ENCODE results near the gene TTC9B.

Gene TTC9B

DNA sequence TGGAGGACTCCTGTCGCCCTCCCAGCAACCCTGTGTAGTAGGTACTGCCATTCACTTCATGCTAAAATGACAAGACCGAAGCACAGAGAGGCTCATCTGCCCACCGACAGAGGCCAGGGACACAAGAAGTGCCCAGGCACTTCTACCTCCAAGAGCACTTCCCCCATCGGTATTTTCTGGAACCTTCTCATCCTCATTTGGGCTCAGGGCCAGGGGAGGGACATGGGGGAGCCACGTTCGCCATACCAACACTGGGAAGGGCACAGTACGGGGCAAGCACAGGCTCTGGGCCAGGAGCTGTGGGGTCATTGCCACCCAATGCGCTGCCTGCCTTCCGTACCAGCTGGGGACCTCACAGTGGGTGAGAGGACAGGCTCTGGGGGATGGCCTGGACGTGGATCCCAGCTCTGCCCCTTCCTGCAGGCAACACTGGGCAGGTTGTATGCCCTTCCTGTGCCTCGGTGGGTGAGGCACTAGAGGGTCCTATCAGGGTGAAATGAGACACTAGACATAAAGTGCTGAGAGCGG lies 29.6 kb upstream of the TTC9B start:
- no peak for DNase-seq

DNA sequence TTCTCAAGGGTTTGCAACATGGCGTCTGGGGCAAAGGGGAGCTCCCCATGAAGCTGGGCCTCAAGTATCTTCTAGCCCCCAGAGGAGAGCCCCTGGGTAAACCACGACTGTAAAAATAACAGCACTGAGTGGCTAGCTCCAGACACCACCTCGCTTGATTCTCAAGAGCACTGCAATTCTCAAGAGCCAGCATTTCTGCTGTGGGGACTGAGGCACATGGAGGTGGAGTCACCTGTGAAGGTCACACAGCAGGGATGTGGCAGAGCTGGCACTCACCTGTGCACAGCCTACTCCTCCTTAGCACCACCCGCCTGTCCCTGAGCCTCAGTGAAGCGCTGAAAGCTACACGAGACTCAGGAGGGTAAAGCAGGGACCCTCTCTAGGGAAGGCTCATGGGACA lies 29.0 kb upstream of the TTC9B start:
- DNase-seq: no peak

DNA sequence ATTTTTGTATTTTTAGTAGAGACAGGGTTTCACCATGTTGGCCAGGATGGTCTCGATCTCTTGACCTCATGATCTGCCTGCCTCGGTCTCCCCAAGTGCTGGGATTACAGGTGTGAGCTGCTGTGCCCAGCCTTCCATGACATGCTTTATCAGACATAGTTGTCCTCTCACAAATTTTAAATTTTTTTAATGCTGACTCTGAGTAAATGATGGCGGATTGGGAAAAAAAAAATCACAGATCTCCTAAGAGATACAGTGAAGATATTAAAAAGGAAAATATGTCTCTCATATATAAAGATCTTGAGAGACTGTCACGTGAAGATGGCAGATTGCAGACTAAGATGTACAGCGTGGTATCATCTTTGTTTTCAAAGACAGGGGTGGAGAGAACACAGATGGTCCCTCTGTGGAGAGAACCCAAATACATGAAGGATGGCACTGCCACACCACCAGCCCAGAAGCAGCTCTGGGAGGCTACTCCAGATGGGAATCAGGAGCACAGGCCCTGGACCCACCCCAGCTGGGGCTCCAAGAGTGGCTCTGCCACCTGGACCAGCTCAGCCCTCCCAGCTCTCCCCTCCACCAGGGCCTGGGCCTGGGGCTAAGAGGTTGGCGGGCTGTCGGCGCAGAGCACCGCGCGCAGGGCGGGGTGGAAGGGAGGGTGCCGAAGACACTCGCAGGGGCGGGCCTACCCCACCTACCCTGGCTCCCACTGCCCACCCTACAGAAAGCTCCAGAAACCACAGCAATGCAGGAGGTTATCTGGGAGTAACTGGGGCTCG lies 28.3 kb upstream of the TTC9B start:
- no peak for DNase-seq

DNA sequence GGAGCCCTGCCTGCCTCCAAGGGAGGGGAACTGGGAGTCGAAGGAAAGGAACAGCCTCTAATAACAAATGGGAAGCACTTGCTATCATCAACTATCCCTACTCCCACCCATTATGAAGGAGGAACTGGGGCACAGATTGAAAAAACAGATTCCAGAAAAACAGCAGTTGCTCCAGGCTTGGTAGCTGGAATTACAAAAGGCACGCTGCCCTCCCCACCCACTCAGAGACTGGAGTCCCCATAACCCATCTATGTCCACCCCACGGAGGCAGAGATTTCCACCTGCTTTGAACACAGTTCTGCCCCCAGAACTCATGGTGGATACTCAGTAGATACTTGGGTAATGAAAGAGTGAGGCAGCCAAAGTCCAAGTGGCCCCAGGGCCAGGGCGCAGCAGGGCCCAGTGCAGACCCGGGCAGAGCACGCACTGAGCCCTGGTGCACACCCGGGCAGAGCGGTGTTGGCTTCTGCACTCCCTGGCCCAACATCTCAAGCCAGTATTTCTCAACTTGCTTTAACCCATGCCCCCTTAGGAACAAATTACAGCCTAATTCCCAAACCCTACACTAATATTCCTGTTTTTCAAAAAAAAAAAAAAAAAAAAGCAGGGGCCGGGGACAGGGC lies 27.4 kb upstream of the TTC9B start:
- DNase-seq: peak in 1 of 2 donors; percentile 35

DNA sequence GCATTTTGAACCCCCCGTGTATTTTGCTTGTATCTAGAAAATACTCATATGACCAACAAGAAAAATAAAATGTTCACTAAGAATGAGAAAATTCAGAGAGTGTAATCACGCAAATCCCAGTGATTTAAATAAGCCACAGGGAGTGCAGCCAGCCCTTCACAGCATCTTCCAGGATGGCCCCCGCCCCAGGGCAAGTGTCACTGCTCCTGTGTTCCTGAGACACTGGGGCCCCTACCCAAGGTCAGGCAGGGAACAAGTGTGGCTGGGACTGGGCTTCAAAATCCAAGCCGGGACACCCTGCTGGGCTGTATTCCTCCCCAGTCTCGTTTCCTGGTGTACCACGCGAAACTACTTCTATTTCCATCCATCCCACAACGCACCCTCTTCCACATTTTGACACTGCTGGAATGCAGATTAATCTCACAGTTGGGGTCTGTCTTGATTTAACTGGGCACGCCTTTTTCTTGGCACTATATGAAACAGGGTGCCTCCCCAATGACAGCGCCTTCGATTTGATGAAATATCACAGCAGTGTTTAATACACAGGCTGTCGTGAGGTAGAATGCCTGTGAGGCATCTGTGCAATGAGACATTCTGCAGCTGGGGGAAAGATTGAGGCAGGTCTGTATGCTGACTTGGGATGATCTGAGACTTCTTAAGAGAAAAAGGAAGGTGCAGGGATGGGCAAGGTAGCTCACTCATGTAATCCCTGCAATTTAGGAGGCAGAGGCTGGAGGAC lies 26.6 kb upstream of the TTC9B start:
- no peak for DNase-seq

DNA sequence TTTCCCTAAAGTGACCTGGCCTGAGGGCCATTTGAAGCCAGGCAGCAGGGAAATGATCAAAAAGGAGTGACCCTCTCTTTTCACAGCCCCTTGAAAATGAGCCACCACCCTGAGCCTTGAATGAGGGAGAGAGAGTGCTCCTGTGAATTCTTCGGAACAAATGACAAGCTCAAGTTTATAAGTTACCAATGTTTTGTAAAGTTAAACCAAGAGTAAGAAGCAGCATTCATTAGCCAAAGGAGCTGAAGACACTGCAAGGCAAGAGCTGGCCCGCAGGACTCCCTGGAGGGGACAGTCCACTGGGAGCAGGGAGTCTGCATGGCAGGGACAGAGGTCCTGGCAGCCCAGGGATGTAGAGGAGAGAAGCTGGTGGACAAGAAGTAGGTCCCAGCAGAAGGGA lies 25.0 kb upstream of the TTC9B start:
- no peak for DNase-seq

DNA sequence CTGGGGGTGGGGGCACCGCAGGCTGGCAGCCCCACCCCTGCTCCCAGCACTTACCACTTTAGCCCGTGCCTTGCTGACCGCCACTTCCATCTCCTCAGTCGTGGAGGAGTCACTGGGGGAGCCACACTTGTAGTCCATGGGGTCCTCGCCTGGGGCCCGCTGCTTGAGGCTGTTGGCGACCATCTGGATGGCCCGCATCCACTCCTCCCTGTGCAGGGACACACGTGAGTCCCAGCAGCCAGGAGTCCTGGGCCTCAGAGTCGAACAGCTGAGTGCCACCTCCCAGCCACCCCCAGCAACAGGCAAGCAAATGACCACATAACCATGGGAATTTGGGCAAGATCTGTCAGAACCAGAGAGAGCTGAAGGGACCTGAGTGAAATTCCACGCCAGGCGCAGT lies 24.3 kb upstream of the TTC9B start:
- DNase-seq: no peak

DNA sequence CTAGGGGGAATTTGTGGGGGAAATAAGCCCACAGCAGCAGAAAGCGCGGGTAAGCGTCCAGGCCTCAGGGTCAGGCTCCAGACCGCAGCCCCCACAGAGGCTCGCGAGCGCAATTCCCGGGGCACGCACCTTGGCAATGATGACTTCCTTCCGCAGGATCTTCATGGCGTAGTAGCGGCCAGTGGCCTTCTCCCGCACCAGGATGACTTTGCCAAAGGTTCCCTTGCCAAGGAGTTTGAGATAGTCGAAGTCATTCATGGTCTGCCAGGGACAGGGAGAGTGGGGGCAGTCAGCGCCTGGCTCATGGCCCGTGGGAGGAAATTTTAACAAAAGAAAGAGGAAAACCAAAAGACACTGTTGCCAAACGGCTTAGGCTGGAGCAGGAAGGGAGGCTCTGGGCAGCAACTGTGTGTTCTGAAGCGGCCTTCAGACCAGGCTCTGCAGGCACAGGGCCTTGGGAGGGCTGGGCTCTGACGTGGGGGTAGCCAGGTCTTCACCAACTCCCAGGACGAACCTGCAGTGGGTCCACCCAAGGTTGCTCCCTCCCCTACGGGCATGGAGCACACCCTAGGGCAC lies 23.7 kb upstream of the TTC9B start:
- no peak for DNase-seq

DNA sequence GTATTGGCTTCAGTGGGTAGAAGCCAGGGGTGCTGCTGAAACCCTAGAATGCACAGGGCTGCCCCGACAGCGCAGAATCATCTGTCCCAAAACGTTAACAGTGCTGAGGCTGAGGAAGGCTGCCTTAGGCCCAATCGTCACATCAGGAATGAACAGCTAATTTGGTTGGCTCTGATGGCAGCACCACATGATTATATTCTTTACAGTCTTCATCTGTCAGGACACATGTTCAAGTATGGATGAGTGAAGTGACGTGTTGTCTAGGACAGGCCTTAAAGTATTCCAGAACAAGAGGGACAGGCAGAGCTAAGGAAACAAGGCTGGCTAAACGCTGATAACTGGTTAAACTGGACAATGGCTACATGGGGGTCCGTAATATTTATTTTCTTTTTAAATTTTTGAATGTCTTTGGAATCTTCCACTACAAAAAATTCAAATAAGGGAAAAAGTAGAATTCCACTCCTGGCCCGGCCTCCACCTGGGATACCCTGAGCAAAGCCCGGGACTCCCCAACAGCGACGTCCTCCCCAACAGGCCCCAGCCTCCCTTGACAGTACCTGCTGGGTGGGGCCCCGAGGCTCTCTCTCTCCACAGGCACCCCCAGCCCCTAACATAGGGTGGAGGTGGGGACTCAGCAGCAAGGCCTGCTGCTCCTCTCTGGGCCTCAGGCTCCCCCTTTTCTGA lies 23.1 kb upstream of the TTC9B start:
- no peak for DNase-seq

DNA sequence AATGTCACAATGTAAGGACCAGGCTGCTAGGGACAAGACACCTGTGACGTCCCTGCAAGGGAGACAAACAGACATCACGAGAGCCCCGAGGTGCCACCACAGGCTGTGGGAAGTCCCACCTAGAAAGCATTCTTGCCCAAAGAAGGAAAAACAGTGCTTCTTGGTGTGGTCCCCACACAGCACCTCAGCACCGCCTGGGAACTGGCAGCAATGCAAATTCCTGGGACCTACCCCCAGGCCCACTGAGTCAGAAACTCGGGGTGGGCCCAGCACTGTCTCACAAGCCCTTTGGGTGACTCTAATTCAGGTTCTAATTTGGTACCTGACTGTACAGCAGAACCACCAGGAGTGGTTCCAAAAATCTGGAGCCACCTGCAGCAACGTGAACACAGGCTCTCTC lies 22.1 kb upstream of the TTC9B start:
- DNase-seq: no peak

DNA sequence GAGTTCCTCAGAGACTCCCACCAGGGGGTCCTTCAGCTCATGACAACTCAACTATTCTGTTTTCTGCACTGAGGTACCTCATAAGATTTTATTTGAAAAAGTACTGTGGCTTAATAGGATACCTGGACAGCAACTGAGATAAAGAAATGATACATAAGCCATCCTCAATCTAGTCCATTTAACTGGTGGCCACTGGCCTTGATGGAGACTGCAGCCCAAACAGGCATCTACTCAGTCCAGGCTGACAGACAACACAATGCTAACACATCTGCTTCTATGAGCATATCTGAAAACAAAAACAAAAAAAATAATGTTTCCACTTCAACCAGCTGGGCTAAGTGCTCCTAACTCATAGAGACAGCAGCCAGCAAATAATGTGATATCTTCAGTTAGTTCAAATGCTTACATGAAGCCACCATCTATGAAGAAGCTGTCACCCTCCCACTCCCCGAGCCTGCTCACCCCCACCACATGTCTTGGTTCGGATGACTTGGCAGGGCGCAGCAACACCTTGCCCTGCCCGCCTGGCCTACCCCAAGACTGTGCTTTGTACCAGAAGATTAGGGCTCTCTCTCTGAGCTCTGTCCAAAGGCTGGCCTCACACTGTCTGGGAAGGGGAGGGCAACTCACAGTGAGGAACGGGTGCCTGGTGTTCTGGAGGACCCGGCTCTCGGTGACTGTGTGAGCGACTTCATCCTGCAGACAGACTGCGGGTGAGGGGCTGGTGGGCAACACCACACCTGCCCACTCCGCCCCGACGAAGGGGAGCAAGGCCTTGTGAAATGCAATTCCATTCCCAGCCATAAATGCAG lies 21.4 kb upstream of the TTC9B start:
- no peak for DNase-seq

DNA sequence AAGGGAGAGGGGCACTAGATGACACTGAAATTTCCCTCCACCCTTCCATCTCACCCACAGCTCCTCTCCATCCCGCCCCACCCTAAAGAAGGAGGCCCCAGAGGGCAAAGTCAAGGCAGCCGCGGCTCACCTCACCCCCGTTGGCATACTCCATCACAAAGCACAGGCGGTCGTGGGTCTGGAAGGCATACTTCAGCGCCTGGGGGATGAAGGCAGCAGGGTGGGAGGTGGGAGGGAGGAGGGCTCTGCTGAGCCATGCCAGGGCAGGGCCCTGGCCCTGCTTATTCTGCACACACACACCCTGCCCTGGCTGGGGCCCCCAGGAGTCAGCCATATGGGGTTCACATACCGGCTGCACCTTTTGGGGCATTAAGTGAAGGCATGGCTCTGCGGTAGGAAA lies 20.6 kb upstream of the TTC9B start:
- no peak for DNase-seq

DNA sequence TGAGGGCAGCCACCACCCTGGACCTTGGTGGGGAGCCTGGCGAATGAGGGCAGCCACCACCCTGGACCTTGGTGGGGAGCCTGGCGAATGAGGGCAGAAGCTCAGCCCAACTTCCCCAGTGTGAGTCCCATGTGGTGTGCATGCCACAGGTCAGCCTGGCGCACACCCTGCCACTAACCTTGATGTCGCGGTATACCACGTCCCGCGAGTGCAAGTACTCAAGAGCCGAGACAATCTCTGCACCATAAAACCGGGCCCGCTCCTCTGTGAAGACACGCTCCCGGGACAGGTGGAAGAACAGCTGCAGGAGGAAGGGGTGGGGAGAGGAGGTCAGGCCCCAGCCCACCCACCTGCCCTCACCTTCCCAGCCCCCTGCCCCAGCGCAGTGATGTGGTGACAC lies 19.6 kb upstream of the TTC9B start:
- DNase-seq: no peak

DNA sequence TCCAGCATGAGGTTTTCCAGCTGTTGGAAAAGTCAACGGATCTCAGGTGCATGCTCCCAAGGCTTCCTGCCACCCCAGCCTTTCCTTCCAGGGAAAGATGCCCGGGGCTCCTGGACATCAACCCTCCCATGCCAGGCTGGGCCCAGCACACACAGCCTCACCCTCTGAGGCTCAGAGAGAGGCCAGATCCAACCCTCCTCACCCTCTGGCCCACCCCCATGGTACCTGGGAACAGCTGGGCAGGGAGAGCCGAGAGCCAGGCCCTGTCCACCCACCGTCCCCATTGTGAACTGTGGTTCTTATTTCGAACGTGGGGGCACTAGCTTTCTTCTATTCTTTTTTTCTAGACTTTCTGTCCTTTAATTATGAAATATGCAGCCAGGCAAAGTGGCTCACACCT lies 18.2 kb upstream of the TTC9B start:
- DNase-seq: no peak

DNA sequence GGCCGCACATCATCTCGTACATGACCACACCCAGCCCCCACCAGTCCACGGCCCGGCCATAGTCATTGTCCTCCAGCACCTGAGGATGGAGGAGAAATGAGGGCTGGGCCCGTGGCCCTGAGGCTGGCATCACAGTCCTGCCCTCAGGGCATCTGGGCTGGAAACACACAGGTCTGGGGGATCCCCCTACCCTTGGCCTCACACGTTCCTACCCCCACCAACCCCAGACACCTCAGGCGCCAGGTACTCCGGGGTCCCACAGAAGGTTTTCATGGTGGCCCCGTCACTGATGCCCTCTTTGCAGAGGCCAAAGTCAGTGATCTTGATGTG lies 17.8 kb upstream of the TTC9B start:
- DNase-seq: no peak

DNA sequence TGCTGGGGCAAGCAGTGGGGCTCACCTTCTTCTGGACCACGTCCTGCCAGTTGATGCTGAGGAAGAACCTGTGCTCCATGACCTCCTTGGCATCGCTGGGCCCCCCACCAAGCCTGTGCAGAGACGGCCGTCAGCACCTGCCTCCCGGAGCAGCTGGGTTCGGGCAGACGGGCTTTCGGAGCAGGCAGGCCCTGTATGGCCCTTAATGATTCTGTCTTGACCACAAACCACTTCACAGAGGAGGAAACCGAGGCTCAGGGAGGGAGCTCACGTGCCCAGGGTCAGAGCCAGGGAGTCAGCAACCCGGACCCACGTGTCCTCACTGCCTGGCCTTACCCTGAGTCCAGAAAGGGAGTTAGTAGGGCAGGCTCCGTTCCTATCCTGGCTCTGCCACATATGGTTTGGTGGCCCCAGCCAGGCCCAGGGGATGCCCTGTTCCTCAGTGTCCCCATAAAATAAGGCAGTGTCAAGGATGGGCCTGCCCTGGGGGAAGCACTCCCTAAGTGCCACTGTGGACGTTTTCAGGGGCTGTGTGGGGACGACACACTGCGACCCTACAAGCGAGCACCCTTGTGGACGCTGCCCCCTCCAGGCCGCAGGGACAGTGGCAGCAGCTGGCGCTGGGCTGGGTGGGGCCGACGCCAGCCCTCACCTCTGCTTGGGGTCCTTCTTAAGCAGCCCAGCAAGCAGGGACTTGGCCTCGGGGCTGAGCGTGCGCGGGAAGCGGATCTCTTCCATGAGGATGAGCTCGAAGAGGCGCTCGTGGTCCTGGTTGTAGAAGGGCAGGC lies 17.2 kb upstream of the TTC9B start:
- DNase-seq: no peak

DNA sequence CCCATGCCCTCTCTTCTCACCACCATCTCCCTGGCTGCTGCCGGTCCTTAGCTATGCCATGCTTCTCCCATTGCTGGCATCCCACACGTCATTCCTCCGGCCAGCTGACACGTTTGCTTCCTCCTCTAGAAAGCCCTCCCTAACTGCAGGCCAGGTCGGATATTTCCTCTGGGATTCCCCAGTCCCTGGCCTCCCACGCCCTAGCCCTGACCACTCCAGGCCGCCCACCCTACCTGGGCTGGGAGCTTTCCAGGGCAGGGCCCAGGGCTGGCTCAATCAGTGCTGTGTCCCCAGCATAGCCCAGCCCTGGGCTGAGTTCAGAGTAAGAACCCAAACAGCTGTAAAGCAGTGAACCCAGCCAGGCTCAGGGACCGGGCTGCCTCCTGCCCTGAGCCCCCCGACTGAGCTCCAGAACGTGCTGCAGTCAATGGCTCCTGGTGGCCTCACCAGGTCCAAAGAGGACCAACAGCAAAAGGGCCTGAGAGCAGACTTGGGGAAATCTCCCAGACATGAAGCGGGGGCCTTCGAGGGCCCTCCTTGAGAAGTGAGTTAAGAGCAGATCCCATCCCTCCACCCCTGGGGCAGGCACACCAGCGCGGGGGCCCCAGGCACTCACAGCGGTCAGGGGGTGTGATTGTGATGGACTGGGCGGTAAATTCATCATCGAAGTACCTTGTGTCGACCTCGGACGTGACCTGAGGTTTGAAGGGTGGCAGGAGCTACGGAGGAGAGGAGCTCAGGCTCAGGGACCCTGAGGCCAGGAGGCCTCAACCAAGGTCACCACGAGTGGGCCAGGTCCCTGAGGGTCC lies 16.4 kb upstream of the TTC9B start:
- DNase-seq: no peak

DNA sequence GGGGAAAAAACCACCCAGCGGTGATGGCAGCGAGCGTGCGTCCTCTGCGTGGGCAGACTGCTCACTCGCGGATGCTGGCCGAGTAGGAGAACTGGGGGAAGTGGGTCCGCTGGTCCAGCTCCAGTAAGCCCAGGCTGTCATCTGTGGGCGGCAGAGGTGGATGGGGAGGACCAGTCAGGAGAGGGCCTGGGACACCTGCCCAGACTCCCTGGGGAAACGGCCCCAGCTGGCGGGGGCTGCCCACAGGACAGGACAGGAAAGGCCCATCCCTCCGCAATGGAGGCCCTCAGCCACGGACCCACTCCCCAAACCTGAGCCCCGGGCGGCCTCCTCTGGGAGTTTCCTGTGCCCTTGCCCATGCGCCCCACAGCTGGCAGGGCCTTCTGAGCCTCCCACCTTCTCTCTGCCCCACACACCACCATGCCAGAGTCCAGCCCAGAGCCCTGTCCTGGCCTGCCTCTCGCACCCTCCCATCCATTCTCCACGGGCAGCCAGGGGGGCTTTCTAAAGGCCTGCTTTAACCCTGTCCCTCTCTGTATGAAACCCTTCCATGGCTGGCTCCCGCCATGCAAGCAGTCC lies 15.7 kb upstream of the TTC9B start:
- no peak for DNase-seq

DNA sequence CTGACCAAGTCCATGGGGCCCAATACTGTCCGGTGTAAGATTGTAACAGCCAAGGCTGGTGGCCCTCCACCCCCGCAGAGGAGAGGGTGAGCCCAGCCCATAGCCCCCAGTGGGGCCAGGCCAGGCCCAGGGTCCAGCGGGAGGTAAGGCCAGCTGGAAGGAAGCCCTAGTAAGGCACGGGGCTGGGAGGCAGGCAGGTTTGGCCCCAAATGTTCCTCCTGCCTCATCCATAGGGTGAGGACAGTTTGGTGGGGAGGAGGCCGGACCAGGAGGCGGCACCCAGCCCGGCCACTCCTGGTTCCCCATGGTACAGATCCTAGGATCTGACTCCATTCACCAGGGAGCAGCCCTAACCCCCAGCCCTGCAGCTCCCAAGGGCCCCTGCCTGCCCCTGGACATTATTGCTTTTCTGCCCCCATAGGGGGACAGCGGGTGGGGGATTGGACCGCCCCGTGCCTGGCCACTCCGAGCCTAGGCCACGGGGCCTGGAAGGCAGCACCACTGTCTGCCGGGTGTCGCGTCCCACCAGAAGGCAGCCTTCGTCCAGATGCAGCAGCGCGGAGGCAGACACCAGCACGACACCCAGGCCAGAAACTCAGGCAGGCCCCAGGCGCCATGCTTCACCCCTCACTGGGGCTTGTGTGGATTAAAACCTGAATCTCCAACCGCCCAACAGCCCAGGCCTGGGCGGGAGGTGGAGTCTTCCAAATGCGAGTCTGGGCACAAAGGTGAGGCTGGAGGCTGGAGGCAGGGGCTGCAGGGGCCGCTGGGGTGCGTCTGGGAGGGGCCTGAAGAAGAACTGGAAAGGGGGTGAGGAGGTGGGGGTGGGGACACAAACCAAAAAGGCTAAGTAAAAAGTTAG lies 15.0 kb upstream of the TTC9B start:
- no peak for DNase-seq

Measured in inflammatory macrophage (primary cell).